Activated B cell treated with CpG ODN at 0.5 μM for 24 hours (primary cell): ENCODE data around the gene MFSD2A. TPM values are rescaled to one million over a fixed set of nuclear protein-coding genes. Genes with fewer than 3 reads are reported as not detected.
"Not testable (repeated sequence)": the region's sequence is repeated elsewhere in the genome, so short reads cannot be mapped to it uniquely, and the experiment has no call there.

ENCODE experiments used
- ATAC-seq: fragments of 200-7000 bp; cut with Tn5 transposase; one replicate; pipeline ENCODE4 v1.10.0; 2021; ENCODE audit warnings: low read depth, mild to moderate bottlenecking, moderate library complexity
- CTCF ChIA-PET: fragments of 350-600 bp; sonication (Branson Sonifier 250); formaldehyde crosslinking; loops from one replicate; lab custom pipeline; 2021; ENCODE audit warnings: antibody characterized with exemption; lab: Charles Lee
- POLR2A ChIA-PET: fragments of 350-600 bp; sonication (Branson Sonifier 250); formaldehyde crosslinking; loops from one replicate; lab custom pipeline; 2021; ENCODE audit warnings: antibody characterized with exemption; lab: Charles Lee
- DNase-seq: peaks from one replicate; pipeline ENCODE4 v3.0.0; 2022
- H3K27ac Mint-ChIP-seq: one replicate; pipeline ENCODE4 v1.8.0; 2020; ENCODE audit warnings: mixed read lengths
- H3K27me3 Mint-ChIP-seq: one replicate; pipeline ENCODE4 v1.8.0; 2021; ENCODE audit warnings: mixed read lengths
- H3K36me3 Mint-ChIP-seq: one replicate; pipeline ENCODE4 v1.8.0; 2021; ENCODE audit warnings: low read depth, mixed read lengths
- H3K4me1 Mint-ChIP-seq: one replicate; pipeline ENCODE4 v1.8.0; 2021; ENCODE audit warnings: mixed read lengths
- H3K4me3 Mint-ChIP-seq: one replicate; pipeline ENCODE4 v1.8.0; 2020; ENCODE audit warnings: mild to moderate bottlenecking, mixed read lengths
- H3K9me3 Mint-ChIP-seq: one replicate; pipeline ENCODE4 v1.8.0; 2020; ENCODE audit warnings: mixed read lengths
- intact Hi-C: fragments of 100-400 bp; cut with micrococcal nuclease; formaldehyde crosslinking; loops from one replicate; pipeline ENCODE4 v1.15.1; 2024
- total RNA-seq: library from RNA; stranded (reverse); gene quantifications from 2 replicates; pipeline ENCODE4 v1.2.3, GENCODE V29; 2022
- TF ChIP-seq, protein P1 (sequence below): fragments of 200-600 bp; IDR thresholded peaks from one replicate; pipeline ENCODE4 v1.8.0; 2022; ENCODE audit warnings: antibody characterized with exemption, mild to moderate bottlenecking

The MFSD2A gene
- total RNA-seq, 1 donor from 2014 or later: 36.0 TPM

DNA sequence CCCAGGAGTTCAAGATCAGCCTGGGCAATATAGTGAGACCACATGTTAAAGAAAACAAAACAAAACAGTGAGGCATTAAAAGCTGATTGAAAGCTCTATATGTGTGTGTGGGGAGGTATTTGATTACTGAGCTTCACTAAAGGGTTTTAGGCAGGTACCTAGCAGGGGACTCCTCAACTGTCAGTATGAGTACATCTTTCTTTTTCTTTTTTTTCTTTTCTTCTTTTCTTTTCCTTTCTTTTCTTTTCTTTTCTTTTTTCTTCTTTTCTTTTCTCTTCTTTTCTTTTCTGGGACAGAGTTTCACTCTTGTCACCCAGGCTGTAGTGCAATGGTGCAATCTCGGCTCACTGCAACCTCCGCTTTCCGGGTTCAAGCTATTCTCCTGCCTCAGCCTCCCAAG, 44.7 kb upstream of the MFSD2A start:
- CTCF ChIA-PET: interaction anchor here (0.6 to 1.3 kb wide), 2 partner anchors 9 to 297 kb away, joined by 3 read pairs; no protein-coding TSS in a partner anchor

DNA sequence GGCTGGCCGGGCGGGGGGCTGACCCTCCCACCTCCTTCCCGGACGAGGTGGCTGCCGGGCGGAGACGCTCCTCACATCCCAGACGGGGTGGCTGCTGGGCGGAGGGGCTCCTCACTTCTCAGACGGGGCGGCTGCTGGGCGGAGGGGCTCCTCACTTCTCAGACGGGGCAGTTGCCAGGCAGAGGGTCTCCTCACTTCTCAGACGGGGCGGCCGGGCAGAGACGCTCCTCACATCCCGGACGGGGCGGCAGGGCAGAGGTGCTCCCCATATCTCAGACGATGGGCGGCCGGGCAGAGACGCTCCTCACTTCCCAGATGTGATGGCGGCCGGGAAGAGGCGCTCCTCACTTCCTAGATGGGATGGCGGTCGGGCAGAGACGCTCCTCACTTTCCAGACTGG, 41.8 kb upstream of the MFSD2A start:
- CTCF ChIA-PET, ATAC-seq, H3K4me3 Mint-ChIP-seq, intact Hi-C loops, DNase-seq, H3K9me3 Mint-ChIP-seq, H3K27me3 Mint-ChIP-seq, H3K27ac Mint-ChIP-seq, POLR2A ChIA-PET, H3K36me3 Mint-ChIP-seq, H3K4me1 Mint-ChIP-seq: not testable (repeated sequence)

More for the DNA sequence above, 44.7 kb upstream of the MFSD2A start:
- POLR2A ChIA-PET: no interaction called here
- Mint-ChIP-seq H3K4me1 (peaks cover 8% of the 10 kb centered on the region), H3K4me3 (no peak overlapping the region), H3K36me3 (peaks cover 2% of the 10 kb centered on the region), H3K27me3 (peaks cover 10% of the 10 kb centered on the region), H3K27ac (no peak overlapping the region), H3K9me3 (peaks cover 5% of the 10 kb centered on the region)
- TF ChIP-seq, protein P1, sequence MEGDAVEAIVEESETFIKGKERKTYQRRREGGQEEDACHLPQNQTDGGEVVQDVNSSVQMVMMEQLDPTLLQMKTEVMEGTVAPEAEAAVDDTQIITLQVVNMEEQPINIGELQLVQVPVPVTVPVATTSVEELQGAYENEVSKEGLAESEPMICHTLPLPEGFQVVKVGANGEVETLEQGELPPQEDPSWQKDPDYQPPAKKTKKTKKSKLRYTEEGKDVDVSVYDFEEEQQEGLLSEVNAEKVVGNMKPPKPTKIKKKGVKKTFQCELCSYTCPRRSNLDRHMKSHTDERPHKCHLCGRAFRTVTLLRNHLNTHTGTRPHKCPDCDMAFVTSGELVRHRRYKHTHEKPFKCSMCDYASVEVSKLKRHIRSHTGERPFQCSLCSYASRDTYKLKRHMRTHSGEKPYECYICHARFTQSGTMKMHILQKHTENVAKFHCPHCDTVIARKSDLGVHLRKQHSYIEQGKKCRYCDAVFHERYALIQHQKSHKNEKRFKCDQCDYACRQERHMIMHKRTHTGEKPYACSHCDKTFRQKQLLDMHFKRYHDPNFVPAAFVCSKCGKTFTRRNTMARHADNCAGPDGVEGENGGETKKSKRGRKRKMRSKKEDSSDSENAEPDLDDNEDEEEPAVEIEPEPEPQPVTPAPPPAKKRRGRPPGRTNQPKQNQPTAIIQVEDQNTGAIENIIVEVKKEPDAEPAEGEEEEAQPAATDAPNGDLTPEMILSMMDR: no peak
- no peak for ATAC-seq
- no peak for DNase-seq
- intact Hi-C loops: no loop called here

DNA sequence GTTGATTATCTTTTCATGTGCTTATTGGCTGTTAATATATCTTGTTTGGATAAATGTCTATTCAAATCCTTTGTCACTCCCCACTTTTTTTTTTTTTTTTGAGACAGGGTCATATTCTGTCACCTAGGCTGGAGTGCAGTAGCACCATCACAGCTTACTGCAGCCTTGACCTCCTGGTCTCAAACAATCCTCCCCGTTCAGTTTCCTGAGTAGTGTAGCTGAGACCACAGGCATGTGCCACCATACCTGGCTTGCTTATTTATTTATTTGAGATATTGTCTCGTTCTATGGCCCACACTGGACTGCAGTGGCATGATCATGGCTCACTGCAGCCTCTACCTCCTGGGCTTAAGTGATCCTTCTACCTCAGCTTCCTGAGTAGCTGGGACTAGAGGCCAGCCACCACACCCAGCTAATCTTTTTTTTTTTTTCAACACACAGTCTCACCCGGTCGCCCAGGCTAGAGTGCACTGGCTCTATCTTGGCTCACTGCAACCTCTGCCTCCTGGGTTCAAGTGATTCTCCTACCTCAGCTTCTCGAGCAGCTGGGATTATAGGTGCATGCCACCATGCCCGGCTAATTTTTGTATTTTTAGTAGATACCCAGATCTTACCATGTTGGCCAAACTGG, 39.3 kb upstream of the MFSD2A start:
- no peaks in the 10 kb centered on the region for H3K36me3 Mint-ChIP-seq
- ChIA-PET POLR2A (no interaction called here), CTCF (interaction anchor here (0.8 to 1.4 kb wide), 3 partner anchors 9 to 57 kb away, joined by 3 to 4 read pairs (median 3); no protein-coding TSS in a partner anchor)
- DNase-seq: no peak
- intact Hi-C loops: loop anchor here (5.0 kb wide), 1 partner anchor 98 kb away; no protein-coding TSS in a partner anchor
- no peak for ATAC-seq
- H3K27ac Mint-ChIP-seq: no peak overlapping the region
- H3K27me3 Mint-ChIP-seq: peaks cover 4% of the 10 kb centered on the region
- TF ChIP-seq, protein P1: no peak
- H3K9me3 Mint-ChIP-seq: no peaks in the 10 kb centered on the region
- peaks cover 2% of the 10 kb centered on the region for H3K4me1 Mint-ChIP-seq
- H3K4me3 Mint-ChIP-seq: no peak overlapping the region

DNA sequence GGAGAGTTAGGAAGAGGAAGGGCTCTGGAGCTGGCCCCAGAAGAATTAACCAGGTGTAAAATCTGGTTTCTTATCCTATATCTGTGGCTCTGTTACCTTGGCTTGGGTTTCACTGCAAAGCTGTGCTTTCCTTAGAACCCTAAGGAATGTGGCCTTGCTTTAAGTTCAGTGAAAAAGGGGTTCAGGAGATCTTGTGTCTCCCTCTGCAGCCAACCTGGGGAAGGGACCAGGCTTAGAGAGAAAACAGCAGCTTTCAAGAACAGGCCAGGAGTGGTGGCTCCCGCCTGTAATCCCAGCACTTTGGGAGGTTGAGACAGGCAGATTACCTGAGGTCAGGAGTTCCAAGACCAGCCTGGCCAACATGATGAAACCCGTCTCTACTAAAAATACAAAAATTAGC, 37.1 kb upstream of the MFSD2A start:
- POLR2A ChIA-PET: interaction anchor here (0.7 kb wide), 1 partner anchor 9 kb away, joined by 7 read pairs; no protein-coding TSS in a partner anchor
- Mint-ChIP-seq H3K36me3 (no peaks in the 10 kb centered on the region), H3K4me3 (no peak overlapping the region), H3K9me3 (no peaks in the 10 kb centered on the region), H3K27me3 (no peaks in the 10 kb centered on the region), H3K4me1 (peaks cover 2% of the 10 kb centered on the region), H3K27ac (no peak overlapping the region)
- no peak for DNase-seq
- intact Hi-C loops: loop anchor here (2.0 to 5.0 kb wide), 2 partner anchors 101 to 421 kb away; no protein-coding TSS in a partner anchor
- CTCF ChIA-PET: interaction anchor here (6.5 to 6.9 kb wide), 2 partner anchors 54 to 114 kb away, joined by 91 to 157 read pairs; no protein-coding TSS in a partner anchor
- ATAC-seq: no peak
- TF ChIP-seq, protein P1: no peak

DNA sequence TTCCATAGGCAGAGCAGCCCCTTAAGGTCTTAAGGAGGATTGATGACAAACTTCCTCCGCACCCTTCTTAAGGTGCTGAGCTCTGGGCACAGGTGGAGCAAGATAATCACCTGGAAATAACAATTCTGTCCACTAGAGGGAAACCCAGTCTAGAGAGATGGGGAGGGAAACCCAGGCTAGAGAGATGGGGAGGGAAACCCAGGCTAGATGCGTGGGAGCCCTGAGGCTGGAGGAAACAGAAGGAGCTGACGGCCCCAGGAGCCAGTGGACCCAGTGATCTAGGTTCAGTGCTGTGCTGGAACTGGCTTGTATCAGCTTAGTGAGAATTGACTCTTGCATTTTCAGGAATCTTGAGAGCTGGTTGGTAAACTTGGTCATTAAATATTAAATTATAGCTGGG, 35.4 kb upstream of the MFSD2A start:
- H3K4me3 Mint-ChIP-seq: no peak overlapping the region
- DNase-seq: peak; percentile 22
- peaks cover 2% of the 10 kb centered on the region for H3K4me1 Mint-ChIP-seq
- H3K27ac Mint-ChIP-seq: no peak overlapping the region
- TF ChIP-seq, protein P1: no peak
- no peaks in the 10 kb centered on the region for H3K27me3 Mint-ChIP-seq
- ChIA-PET CTCF (interaction anchor here (0.7 to 6.9 kb wide), 29 partner anchors 9 to 419 kb away, joined by 3 to 157 read pairs (median 4); partner anchors contain the start of genes CAP1 and MFSD2A), POLR2A (interaction anchor here (0.6 to 2.1 kb wide), 8 partner anchors 10 to 612 kb away, joined by 3 to 12 read pairs (median 5); partner anchors contain the start of gene MFSD2A)
- H3K9me3 Mint-ChIP-seq: no peaks in the 10 kb centered on the region
- no peaks in the 10 kb centered on the region for H3K36me3 Mint-ChIP-seq
- peak; percentile 99 for ATAC-seq
- intact Hi-C loops: loop anchor here (1.0 to 5.0 kb wide), 4 partner anchors 54 to 419 kb away; no protein-coding TSS in a partner anchor
